SK-N-SH treated with all-trans-retinoic acid at 6 μM for 48 hours (cell line): ENCODE results near the gene ANKRD7.

Source experiments
- ATAC-seq: fragments of 200-7000 bp; cut with Tn5 transposase; 3 replicates; pipeline ENCODE4 v1.9.1; 2020; ENCODE audit warnings: mild to moderate bottlenecking, moderate library complexity
- ARNTL ChIP-seq: fragments of 450-650 bp; formaldehyde crosslinking; IDR thresholded peaks from 2 replicates; pipeline ENCODE4 v1.5.0; 2020; ENCODE audit warnings: low read depth, mild to moderate bottlenecking, moderate library complexity, borderline replicate concordance
- BACH2 ChIP-seq: fragments of 250-450 bp; sonication (Bioruptor Pico); IDR thresholded peaks from 2 replicates; pipeline ENCODE4 v1.9.0; 2021; ENCODE audit warnings: mild to moderate bottlenecking, borderline replicate concordance
- CREB5 ChIP-seq: fragments of 250-450 bp; sonication (Bioruptor Pico); IDR thresholded peaks from 2 replicates; pipeline ENCODE4 v1.5.1; 2020; ENCODE audit warnings: low read depth, mild to moderate bottlenecking, moderate library complexity
- CSDC2 ChIP-seq: fragments of 250-450 bp; sonication (Bioruptor Pico); IDR thresholded peaks from 2 replicates; pipeline ENCODE4 v1.5.0; 2020; ENCODE audit warnings: mild to moderate bottlenecking, moderate library complexity
- CSRNP3 ChIP-seq: fragments of 250-450 bp; sonication (Bioruptor Pico); IDR thresholded peaks from 2 replicates; pipeline ENCODE4 v1.5.1; 2021; ENCODE audit warnings: mild to moderate bottlenecking, moderate library complexity
- GLIS3 ChIP-seq: fragments of 250-450 bp; sonication (Bioruptor Pico); IDR thresholded peaks from 2 replicates; pipeline ENCODE4 v1.5.0; 2020; ENCODE audit warnings: mild to moderate bottlenecking, moderate library complexity
- ISL1 ChIP-seq: fragments of 250-450 bp; sonication (Bioruptor Pico); IDR thresholded peaks from 2 replicates; pipeline ENCODE4 v2.1.2; 2022; ENCODE audit warnings: mild to moderate bottlenecking, moderate library complexity
- PATZ1 ChIP-seq: fragments of 250-450 bp; sonication (Bioruptor Pico); IDR thresholded peaks from 2 replicates; pipeline ENCODE4 v1.8.0; 2020; ENCODE audit warnings: mild to moderate bottlenecking, moderate library complexity, borderline replicate concordance
- POU6F1 ChIP-seq: fragments of 250-450 bp; sonication (Bioruptor Pico); IDR thresholded peaks from 2 replicates; pipeline ENCODE4 v1.8.0; 2021; ENCODE audit warnings: low read depth, mild to moderate bottlenecking, moderate library complexity, borderline replicate concordance
- PPARA ChIP-seq: fragments of 250-450 bp; sonication (Bioruptor Pico); IDR thresholded peaks from 2 replicates; pipeline ENCODE4 v1.5.0; 2020; ENCODE audit warnings: mild to moderate bottlenecking, borderline replicate concordance
- SNAI2 ChIP-seq: fragments of 250-450 bp; sonication (Bioruptor Pico); IDR thresholded peaks from 2 replicates; pipeline ENCODE4 v1.5.0; 2020; ENCODE audit warnings: mild to moderate bottlenecking, moderate library complexity
- TCF4 ChIP-seq: fragments of 250-450 bp; sonication (Bioruptor Pico); IDR thresholded peaks from 2 replicates; pipeline ENCODE4 v1.8.0; 2021; ENCODE audit warnings: mild to moderate bottlenecking, moderate library complexity, borderline replicate concordance
- TOX ChIP-seq: fragments of 250-450 bp; sonication (Bioruptor Pico); IDR thresholded peaks from 2 replicates; pipeline ENCODE4 v1.8.0; 2021; ENCODE audit warnings: mild to moderate bottlenecking, moderate library complexity, borderline replicate concordance
- ZC3H10 ChIP-seq: fragments of 250-450 bp; sonication (Bioruptor Pico); IDR thresholded peaks from 2 replicates; pipeline ENCODE4 v1.5.1; 2021; ENCODE audit warnings: mild to moderate bottlenecking, moderate library complexity
- ZFP30 ChIP-seq: fragments of 450-650 bp; formaldehyde crosslinking; IDR thresholded peaks from 2 replicates; pipeline ENCODE4 v1.5.0; 2022; ENCODE audit warnings: mild to moderate bottlenecking, moderate library complexity
- ZNF565 ChIP-seq: fragments of 450-650 bp; formaldehyde crosslinking; conservative IDR thresholded peaks from 2 replicates; pipeline ENCODE4 v1.5.0; 2020; ENCODE audit warnings: low read depth, mild to moderate bottlenecking, moderate library complexity
- ZNF70 ChIP-seq: fragments of 450-650 bp; formaldehyde crosslinking; IDR thresholded peaks from 2 replicates; pipeline ENCODE4 v1.5.0; 2020; ENCODE audit warnings: mild to moderate bottlenecking, moderate library complexity
- ZNF8 ChIP-seq: fragments of 450-650 bp; formaldehyde crosslinking; IDR thresholded peaks from 2 replicates; pipeline ENCODE4 v1.5.0; 2020; ENCODE audit warnings: mild to moderate bottlenecking, moderate library complexity

The ANKRD7 gene

GRCh38 chr7:118219157-118219512 is 5.4 kb upstream of the ANKRD7 start:
- ATAC-seq: no peak
- TF ChIP-seq CSDC2 (CRISPR knock-in tag) (no peak), ARNTL (no peak), ZFP30 (CRISPR knock-in tag) (no peak), GLIS3 (CRISPR knock-in tag) (no peak), PPARA (CRISPR knock-in tag) (no peak), CSRNP3 (CRISPR knock-in tag) (no peak), ZC3H10 (no peak), ISL1 (CRISPR knock-in tag) (no peak), PATZ1 (CRISPR knock-in tag) (no peak)

- TF ChIP-seq ZFP30 (CRISPR knock-in tag) (no peak), BACH2 (CRISPR knock-in tag) (no peak), ZNF8 (CRISPR knock-in tag) (no peak), ISL1 (CRISPR knock-in tag) (no peak), CREB5 (CRISPR knock-in tag) (no peak), GLIS3 (CRISPR knock-in tag) (no peak)
- TF ChIP-seq, all 23 proteins: peak for 0
- ATAC-seq: no peak
Measured at GRCh38 chr7:118220583-118220982, 3.9 kb upstream of the ANKRD7 start.

- ATAC-seq: no peak
- TF ChIP-seq ZC3H10 (no peak), ZNF8 (CRISPR knock-in tag) (no peak)
Measured at GRCh38 chr7:118222591-118222990, 1.9 kb upstream of the ANKRD7 start.

- no peak for TF ChIP-seq ZNF8 (CRISPR knock-in tag)
- no peak for TF ChIP-seq POU6F1 (CRISPR knock-in tag)
- TF ChIP-seq PPARA (CRISPR knock-in tag): no peak
- peak; percentile 57 for ATAC-seq
Measured at GRCh38 chr7:118232837-118233236, 8.3 kb downstream of the ANKRD7 start.

- ATAC-seq: no peak
Measured at GRCh38 chr7:118233799-118234198, 9.3 kb downstream of the ANKRD7 start.

More at GRCh38 chr7:118233799-118234198, 9.3 kb downstream of the ANKRD7 start:
- TF ChIP-seq ZNF8 (CRISPR knock-in tag) (no peak), CSRNP3 (CRISPR knock-in tag) (no peak), ZNF70 (CRISPR knock-in tag) (no peak), POU6F1 (CRISPR knock-in tag) (no peak), ZC3H10 (no peak), TOX (CRISPR knock-in tag) (no peak), GLIS3 (CRISPR knock-in tag) (no peak), ZNF565 (CRISPR knock-in tag) (no peak), ZFP30 (CRISPR knock-in tag) (no peak), SNAI2 (no peak), TCF4 (CRISPR knock-in tag) (no peak)
